ENCODE results near the gene TACC2. TPM values are rescaled to one million over a fixed set of nuclear protein-coding genes. Genes with fewer than 3 reads are reported as not detected.

The TACC2 gene
- total RNA-seq, 1 donor from 2014 or later: not detected

DNA sequence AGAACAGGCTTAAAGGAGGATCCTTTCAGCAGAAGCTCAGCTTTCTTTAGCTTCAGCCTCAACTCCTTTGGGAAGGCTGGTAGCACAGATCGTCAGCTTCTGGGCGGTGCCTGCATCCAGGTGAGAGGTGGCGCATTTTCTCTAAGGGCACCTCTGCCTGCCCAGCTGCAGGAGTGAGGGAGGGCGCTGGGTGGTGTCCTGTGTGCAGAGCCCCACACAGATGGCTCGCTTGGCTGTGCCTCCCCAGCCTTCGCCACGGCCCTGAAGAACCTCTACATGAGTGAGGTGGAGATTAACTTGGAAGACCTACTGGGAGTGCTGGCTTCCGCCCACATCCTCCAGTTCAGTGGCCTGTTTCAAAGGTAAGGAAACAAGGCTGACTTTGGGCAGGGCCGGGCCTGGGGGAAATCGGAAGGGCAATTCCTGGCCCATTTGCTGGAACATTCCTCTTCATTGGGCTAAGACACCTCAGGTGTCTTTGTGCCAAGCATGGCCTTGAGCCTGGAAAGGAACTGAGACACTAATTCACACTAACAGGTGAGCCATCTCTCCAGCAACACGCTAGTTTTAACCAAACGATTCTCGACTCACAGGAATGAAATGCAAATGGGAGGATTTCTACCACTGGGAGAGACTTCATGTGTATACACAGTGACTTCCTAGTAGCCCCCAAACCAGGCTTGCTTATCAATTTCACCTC lies 302.0 kb downstream of the TACC2 start:
- intact Hi-C loops (cut with micrococcal nuclease): no loop called here

DNA sequence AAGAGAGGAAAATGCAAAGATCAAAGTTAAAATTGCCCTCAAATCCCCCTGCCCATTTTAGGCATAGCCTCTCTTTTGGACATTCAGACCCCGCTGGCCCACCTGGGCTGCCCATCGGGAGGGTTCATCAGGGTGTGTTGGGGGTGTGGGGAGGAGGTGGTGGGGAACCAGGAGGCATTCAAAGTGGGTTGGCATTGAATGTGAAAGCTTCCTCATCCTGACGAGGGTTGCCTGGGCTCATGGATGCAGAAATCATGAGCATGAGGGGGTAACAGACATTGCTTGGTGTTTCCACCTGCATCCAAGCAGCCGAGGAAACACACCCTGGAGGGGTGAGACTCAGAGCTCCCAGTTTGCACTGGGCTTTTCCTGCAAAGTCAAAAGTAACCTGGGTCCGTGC lies 302.8 kb downstream of the TACC2 start:
- intact Hi-C loops (cut with micrococcal nuclease): no loop called here

DNA sequence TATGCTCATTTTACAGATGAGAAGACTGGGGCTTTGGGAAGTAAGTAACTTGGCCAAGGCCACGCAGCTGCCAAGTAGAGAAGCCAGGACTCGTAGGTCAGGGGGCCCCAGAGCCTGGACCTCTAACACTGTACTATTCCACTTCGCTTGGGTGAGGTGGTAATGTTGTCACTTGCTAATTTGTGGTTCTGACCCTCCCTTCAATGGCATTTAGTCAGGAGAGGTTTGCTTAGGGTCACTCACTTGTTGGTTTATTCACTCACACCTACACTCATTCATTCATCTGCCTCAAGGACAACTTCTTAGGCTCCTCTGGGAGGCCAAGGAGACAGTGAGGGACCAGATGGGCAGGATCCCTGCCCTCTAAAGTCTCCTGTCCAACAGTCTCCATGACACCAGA lies 303.4 kb downstream of the TACC2 start:
- intact Hi-C loops (cut with micrococcal nuclease): no loop called here

DNA sequence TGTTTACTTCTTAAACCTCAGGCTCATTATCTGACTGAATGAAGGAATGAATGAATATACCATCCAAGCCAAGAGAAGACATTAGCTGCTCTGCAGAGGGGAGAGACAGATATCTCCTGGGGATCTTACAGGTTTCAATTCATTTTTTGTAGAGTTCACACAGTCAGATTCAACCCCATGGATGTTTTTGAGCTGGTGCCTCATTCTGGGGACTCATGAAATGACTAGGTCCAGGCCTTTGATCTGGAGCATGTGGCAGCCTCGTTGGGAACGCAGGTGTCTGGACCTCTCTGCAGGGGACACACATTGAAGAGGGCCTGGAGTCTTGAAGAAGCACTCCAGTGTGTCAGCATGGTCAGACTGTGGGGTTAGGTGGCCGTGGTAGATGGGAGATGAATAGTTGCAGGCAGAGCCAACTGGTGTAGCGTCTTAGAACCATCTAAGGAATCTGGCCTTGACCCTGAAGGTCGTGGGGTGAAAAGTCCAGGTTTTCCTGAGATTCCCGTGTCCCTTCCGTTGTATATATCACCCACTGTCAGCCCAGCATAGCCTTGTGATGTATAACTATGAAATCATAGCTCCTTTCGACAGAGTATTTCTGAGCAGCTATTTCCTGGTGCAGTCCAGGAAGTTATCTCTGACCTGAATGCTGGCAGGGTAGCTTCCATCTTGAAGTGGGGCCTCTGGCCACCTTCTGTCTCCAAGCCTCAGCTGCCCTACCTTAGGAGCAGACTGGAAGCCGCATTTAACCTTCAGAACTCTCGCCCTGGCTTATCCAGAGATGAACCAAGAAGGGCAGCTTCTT lies 304.4 kb downstream of the TACC2 start:
- intact Hi-C loops (cut with micrococcal nuclease): no loop called here

DNA sequence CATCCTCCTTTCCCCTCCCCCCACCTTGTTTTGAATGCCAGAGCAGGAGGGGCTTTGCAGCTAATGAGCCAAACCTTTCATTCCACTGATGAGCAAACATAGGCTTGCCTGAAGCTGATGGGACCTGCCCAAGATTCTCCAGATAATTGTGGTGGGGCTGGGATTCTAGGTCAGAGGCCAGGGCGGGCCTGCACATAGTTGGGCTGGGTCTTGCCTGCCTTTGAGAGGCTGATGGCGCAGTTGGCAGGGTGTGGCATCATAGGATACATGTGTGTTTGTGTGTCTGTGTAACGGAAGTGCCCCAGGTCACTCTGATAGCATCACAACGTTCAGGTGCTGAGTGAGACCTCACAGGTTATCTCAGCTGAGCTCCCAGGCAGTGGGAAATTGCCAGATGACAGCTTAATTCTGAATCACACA lies 305.0 kb downstream of the TACC2 start:
- intact Hi-C loops (cut with micrococcal nuclease): no loop called here

DNA sequence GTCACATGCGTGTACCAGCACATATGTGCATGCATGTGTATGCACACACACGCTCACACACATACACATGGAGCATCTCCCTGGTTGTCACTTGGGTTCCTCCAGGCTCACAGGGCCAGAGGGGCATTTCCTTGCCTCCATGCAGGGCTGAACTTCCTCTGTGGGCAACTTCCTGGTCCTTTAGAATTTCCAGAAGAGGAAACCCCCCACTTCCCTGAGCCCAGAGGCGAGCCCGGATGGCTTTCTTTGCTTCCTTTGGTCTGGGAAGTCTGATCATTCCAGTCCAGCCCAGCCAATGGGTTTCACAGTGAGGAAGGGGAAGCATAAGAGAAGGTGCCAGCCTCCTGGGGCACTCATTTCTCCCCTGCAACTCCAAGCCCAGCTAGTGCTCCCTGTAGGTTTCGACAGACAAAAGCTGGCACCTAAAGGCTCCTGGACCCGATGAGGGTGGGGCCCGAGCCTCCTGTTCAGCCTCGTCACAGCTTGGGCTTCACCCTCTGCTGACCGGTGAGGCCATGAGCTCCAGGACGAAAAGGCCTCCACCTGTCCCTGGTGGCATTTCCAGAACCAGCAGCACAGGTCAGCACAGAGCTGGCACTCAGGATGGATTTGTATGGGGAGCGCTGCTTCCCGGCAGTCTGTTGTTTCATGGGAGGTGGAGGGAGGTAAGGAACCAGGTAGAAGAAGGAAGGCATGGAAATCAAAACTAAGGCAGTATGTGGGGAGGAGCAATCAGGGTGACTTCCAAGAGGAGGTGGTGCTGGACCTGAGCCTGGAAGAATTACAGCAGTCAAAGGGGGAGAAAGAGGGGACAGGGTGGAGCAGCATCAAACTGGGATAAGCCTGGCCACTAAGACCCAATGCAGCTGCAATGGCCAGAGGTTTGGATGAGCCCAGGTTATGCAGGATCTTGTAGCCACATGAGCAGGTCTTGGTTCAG lies 305.8 kb downstream of the TACC2 start:
- intact Hi-C loops (cut with micrococcal nuclease): no loop called here

DNA sequence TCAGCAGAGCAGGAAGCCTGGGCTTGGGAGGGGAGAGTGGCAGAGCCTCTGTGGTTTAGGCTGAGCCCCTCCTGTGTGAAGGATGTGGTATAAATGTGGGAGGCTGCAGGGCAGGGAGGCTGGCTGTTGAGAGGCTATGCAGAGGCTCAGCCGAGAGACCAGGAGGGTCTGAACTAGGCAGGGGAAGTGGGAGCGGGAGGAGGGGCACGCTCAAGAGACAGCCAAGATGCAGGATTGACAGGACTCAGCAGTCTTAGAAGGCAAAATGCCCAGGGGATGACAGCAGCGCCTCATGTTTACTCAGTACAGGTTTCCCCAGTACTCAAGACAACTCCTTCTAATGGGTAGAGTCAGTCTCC lies 306.5 kb downstream of the TACC2 start:
- intact Hi-C loops (cut with micrococcal nuclease): no loop called here

DNA sequence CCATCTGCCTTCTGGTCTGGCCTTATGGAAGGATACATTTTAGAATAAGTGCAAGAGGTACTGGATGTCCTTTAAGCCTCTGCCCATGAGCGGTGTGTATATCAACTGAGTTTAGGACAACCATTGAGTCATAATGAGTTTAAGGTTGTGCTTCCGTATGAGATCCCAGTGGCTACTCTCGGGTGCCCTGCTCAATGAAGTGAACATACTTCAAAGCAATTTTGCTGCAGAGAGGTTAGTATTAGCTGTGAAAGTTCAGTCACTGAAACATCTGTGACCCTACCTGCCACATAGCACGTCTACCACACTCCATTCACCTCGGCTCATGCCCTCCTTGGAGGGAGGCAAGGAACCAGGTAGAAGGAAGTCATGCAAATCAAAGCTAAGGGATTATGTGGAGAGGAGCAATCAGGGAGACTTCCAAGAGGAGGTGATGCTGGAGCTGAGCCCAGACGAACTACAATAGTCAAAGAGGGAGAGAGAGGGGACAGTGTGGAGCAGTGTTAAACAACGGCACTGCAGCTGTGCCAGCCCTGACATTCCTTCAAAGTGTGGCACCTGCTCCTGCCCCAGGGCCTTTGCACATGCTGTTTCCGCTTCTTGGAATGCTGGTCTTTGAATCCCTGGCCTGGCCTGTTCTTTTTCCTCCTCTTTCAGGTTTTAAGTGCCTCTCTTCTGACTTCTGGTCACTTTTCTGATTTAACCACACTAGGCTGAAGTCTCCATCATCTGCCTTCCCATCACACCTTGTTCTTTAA lies 307.6 kb downstream of the TACC2 start:
- intact Hi-C loops (cut with micrococcal nuclease): no loop called here

DNA sequence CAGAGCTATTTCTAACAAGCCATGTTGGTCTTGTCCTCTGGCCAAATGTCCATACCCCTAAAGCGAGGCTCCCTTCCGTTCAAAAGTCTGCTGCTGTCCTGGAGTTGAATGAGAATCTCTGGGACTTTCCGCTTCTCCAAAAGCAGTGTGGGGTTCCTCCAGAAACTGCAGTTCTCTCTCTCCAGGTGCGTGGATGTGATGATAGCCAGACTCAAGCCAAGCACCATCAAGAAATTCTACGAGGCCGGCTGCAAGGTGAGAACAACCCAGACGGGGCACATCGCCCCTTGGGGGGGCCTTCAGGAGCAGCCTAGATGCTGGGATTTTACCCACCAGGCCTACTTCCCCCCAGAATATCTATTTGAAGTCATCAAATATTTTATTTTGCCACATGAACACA lies 308.6 kb downstream of the TACC2 start:
- intact Hi-C loops (cut with micrococcal nuclease): no loop called here

DNA sequence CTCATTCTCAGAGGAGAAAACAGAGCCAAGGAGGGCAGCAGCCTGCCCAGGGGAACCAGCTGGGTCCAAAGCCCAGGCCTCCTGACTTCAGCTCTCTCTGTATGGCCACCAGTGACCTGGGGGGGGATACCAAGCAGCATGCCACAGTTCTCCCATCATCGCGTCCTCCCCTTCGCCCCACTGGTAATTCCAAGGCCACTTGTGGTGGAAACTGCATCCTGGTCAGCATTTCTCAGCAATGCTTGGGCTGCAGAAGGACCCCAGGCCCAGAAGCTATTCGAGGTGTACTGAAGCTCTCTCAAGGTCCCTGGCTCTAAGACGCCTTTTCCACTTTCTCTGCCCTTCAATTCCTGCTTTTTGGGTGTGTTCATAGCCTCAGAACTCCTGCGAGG lies 309.2 kb downstream of the TACC2 start:
- intact Hi-C loops (cut with micrococcal nuclease): loop anchor here (1.0 kb wide), 4 partner anchors 44 to 406 kb away; no protein-coding TSS in a partner anchor

DNA sequence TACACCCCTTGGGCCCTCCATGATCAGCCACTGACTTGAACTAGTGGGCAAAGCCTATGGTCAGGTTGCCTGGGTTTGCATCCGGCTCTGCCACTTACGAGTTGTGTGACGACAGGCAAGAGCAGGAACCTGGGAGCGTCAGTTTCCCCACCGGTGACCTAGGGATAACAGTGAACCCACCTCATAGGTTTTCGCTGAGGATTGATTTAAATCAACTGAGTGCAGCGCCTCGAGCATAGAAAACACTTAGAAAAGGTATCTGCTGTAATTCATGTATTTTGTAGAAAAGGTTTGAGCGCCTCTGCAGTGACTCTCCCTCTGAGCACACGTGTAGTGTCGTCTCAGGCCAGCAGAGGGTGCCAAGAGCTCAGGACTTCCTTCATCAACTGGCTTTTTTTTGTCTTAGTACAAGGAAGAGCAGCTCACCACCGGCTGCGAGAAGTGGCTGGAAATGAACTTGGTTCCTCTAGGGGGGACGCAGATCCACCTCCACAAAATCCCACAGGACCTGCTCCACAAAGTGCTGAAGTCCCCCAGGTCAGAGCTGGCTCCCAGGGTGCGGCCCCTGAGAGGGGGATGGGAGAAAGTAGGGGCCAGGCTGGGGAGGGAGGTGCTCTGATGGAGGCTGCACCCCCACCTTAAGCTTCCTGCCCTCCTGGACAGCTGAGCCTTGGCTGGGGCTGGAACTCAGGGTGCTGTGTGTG lies 309.8 kb downstream of the TACC2 start:
- intact Hi-C loops (cut with micrococcal nuclease): loop anchor here (1.0 kb wide), 4 partner anchors 44 to 406 kb away; no protein-coding TSS in a partner anchor

DNA sequence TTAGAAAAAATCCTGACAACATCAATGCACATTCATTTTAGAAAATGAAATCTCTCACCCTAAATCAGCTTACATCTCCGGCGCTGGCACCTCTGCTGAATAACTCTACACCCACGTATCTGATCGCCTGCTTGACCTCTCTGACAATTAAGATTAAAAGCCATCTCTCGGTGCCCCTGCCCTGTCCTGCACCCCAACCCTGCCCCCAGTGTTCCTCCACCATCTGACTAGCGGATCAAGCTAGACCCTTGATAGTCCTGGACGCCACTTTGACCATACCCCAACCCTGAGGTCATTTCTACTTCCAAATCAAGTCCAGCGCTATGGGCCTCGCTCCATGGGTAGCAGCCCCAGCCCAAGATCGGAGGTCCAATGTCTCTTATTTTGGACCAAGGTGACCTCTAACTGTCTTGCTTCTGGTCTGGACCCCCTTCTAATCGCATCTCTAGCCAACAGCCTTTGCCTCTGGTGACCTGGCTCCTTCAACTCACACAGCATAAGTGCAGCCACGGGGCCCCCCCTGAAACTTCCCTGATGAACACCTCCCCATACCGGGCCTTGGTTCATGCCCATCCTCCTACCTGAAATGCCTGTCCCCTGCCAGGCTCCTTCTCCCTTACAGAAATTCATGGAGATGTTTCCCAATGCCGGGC lies 310.6 kb downstream of the TACC2 start:
- intact Hi-C loops (cut with micrococcal nuclease): no loop called here

DNA sequence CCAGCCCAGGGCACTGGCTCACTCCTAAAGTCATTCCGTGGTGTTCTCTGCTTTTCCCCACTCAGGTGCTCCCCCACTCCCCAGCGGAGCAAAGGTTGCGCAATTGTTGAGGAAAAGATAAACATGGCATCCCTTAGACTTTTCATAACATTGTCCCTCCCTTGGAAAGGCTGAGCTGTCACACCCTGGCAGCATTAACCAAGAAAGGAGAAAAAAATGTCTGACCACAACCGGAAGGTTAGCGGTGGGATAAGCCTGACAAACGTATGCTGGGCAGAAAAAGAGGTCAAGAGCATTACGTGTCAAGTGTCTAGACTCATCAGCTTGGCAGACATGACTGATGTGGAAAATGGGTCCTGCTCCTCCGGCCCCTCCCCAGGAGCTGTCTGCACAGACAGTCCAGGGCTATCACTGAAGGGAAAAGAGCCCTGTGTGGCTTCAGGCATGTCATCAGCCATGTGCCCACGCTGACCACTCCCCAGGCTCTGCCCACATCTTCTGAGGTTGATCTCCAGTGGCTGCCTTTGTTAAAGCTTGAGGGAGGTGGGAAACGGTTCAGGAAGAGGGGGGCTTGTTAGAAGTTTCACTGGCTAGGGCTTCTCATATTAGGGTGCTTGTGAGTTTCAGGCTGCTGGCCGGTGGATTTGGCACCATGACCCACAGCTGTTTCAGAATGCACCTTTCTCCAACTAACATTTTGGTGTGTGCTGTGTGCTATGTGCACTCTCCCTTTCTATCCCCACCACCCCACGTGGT lies 312.3 kb downstream of the TACC2 start:
- intact Hi-C loops (cut with micrococcal nuclease): no loop called here

DNA sequence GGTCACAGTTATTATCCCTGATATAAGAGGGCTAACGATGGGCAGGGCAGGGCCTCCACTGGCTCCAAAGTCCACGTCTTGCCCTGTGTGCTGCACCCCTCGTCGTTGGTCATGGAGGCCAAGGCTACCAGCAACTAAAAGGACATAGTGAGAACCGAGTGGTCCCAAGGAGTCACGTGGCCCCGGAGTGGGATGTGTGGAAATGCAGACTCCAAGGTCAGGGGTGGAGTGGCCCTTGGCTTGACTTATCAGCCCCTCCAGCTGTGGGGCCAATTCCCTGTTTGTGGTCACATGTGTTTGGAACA lies 312.8 kb downstream of the TACC2 start:
- intact Hi-C loops (cut with micrococcal nuclease): no loop called here

DNA sequence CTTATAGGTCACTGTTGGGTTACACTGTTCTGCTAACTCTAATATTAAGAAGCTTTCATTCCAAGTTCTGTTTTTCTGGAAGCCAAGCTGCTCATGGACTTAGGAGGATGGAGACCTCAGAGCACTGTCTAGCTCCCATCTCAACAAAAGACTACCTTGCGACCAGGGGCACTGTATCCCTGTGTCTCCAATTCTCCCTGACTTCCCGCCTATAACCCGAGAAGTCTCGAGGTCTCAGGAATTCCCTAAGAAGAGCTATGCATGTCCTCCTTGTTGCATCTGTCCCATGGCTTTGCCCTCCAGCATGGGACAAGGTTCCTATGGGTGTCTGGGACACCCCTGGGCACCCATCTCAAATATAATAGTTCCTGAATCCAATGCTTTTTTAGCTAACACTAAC lies 313.4 kb downstream of the TACC2 start:
- intact Hi-C loops (cut with micrococcal nuclease): no loop called here

DNA sequence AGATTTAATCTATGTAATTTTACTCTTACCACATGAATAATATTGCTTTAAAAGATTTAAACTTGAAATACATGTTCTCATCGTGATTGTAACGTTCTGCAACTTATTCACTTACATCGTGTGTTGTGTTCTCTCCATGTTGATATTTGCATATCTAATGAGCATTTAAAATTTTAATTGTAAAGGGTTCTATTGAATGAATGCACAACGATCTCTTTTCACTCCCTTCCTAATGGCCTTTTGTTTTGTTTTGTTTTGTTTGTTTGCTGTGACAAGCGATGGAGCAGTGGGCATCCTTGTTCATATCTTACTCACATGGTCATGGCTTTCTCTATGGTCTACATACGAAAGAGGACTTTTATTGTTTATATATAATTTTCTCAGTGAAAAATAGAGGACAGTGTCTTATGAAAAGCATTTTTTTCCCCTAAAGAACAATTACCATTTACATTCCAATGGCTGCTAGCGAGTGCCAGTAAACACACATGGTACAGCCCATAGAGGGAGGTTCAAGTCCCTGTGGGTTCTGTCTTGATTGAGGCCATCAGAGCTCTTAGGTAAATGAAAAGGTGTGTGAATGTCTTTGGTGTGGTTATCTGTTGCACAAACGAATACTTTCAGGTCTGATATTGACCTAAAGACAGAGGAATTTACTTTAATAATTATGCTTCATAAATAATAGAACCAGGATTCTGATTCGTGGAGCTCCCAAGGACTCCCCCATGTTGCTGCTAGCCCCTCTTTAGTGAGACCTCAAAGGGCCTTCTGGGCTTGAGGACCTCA lies 314.5 kb downstream of the TACC2 start:
- intact Hi-C loops (cut with micrococcal nuclease): no loop called here

Data from T-helper 1 cell treated with Interleukin-12 subunit alpha and Interleukin-12 subunit beta and Interleukin-4 antibody, amounts not matched to agents 30 ng/mL and 1 ng/mL, for 36 hours (primary cell).